ENCODE results near the gene CD226. TPM values are rescaled to one million over a fixed set of nuclear protein-coding genes. Genes with fewer than 3 reads are reported as not detected.

The CD226 gene
- total and polyA plus RNA-seq, 10 of the 15 experiments (the other 5 are each of a cell fraction or from before 2014, with no cell fraction given): 12.9 to 68.8 (median 47.3) TPM

DNA sequence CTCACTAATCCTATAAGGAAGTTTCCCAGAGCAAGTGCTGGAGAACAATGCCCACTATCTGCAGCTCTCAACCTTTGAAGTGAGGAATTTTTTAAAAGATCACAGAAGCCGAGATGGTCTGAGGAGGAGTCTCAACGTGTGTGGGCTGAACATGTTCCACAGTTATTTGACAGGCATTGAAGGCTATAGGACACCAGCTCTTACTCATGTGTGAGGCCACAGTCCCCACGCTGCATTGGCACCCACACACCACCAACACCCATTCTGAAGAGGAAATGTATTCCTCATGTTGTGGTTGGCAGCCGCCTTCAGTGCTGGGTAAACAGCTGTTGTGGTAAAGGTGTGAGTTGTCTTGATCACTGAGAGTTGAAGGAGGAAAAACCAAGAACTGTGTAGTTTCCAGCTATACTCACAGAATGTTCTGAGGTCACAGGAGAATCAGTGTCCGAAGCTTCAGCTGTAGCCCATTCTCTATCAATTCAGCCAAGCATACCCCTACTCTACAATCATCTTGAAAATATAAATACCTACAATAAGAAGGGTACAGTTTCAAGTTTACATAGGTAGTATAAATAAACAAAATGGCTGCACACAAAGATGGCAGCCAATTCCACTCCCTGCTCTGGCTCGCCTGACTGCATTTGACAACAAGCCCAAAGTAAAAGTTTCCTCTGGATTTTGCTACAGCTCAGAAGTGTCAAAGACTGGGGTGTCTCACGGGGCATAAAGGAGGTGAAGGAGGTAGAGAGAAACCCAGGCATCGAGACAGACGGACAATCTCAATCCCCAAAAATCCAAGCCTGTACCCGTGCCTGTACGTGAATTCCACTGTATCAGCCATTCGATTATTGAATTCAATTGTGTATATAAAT, 12.1 kb downstream of the CD226 start (continued):
- TF ChIP-seq, protein P1, sequence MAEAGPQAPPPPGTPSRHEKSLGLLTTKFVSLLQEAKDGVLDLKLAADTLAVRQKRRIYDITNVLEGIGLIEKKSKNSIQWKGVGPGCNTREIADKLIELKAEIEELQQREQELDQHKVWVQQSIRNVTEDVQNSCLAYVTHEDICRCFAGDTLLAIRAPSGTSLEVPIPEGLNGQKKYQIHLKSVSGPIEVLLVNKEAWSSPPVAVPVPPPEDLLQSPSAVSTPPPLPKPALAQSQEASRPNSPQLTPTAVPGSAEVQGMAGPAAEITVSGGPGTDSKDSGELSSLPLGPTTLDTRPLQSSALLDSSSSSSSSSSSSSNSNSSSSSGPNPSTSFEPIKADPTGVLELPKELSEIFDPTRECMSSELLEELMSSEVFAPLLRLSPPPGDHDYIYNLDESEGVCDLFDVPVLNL (IDR thresholded peaks at IDR 0.05; ENCODE audit: low read depth, low read length): no peak
- TF ChIP-seq, protein P2, sequence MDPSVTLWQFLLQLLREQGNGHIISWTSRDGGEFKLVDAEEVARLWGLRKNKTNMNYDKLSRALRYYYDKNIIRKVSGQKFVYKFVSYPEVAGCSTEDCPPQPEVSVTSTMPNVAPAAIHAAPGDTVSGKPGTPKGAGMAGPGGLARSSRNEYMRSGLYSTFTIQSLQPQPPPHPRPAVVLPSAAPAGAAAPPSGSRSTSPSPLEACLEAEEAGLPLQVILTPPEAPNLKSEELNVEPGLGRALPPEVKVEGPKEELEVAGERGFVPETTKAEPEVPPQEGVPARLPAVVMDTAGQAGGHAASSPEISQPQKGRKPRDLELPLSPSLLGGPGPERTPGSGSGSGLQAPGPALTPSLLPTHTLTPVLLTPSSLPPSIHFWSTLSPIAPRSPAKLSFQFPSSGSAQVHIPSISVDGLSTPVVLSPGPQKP (IDR thresholded peaks at IDR 0.05; ENCODE audit: low read depth, low read length): no peak
- TF ChIP-seq TBL1XR1 (IDR thresholded peaks at IDR 0.05; ENCODE audit: low read depth, low read length): peak; percentile 64; the same call in 1 of the 2 replicates
- no peak for TF ChIP-seq ZNF274 (IDR thresholded peaks at IDR 0.05; ENCODE audit: insufficient read depth, insufficient read length)
- no peak for TF ChIP-seq KLF5 (IDR thresholded peaks at IDR 0.05; ENCODE audit: partially characterized antibody)
- TF ChIP-seq ZNF207 (IDR thresholded peaks at IDR 0.05; ENCODE audit: borderline replicate concordance): no peak
- TF ChIP-seq KDM1A (IDR thresholded peaks at IDR 0.05; ENCODE audit: borderline replicate concordance): no peak
- peak; percentile 100 for TF ChIP-seq RUNX3 (IDR thresholded peaks at IDR 0.05; ENCODE audit: low read length)
- TF ChIP-seq ATF7 (IDR thresholded peaks at IDR 0.05; ENCODE audit: low read depth): peak; percentile 78
- peak; percentile 7; the same call in 1 of the 2 replicates for TF ChIP-seq SMC3 (IDR thresholded peaks at IDR 0.05; ENCODE audit: borderline replicate concordance, low read length)
- TF ChIP-seq POLR2AphosphoS2 (IDR thresholded peaks at IDR 0.05; ENCODE audit: low read depth, low read length): no peak
- no peak for TF ChIP-seq RAD21 (IDR thresholded peaks at IDR 0.05; ENCODE audit: insufficient read depth, low read depth, low read length)
- 0 out of 2 replicates have a peak, but pooled peaks have one; percentile 12 for TF ChIP-seq TAF1 (IDR thresholded peaks at IDR 0.05; ENCODE audit: borderline replicate concordance, low read depth, low read length)
- TF ChIP-seq NFYA (IDR thresholded peaks at IDR 0.05; ENCODE audit: borderline replicate concordance, low read depth, low read length): no peak
- peak; percentile 71; the same call in 1 of the 2 replicates for TF ChIP-seq ZNF217 (IDR thresholded peaks at IDR 0.05)
- TF ChIP-seq CREB1 (IDR thresholded peaks at IDR 0.05; ENCODE audit: low read depth): peak; percentile 75
- TF ChIP-seq MYC (IDR thresholded peaks at IDR 0.05; ENCODE audit: insufficient read depth, insufficient read length, insufficient replicate concordance, low read length, severe bottlenecking): no peak
- TF ChIP-seq, protein P3, sequence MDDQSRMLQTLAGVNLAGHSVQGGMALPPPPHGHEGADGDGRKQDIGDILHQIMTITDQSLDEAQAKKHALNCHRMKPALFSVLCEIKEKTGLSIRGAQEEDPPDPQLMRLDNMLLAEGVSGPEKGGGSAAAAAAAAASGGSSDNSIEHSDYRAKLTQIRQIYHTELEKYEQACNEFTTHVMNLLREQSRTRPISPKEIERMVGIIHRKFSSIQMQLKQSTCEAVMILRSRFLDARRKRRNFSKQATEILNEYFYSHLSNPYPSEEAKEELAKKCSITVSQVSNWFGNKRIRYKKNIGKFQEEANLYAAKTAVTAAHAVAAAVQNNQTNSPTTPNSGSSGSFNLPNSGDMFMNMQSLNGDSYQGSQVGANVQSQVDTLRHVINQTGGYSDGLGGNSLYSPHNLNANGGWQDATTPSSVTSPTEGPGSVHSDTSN (IDR thresholded peaks at IDR 0.05; ENCODE audit: insufficient replicate concordance, low read depth, low read length): peak; percentile 65
- TF ChIP-seq CHD2 (IDR thresholded peaks at IDR 0.05; ENCODE audit: borderline replicate concordance, low read depth, low read length): peak; percentile 61; the same call in 1 of the 2 replicates
- TF ChIP-seq, protein P4, sequence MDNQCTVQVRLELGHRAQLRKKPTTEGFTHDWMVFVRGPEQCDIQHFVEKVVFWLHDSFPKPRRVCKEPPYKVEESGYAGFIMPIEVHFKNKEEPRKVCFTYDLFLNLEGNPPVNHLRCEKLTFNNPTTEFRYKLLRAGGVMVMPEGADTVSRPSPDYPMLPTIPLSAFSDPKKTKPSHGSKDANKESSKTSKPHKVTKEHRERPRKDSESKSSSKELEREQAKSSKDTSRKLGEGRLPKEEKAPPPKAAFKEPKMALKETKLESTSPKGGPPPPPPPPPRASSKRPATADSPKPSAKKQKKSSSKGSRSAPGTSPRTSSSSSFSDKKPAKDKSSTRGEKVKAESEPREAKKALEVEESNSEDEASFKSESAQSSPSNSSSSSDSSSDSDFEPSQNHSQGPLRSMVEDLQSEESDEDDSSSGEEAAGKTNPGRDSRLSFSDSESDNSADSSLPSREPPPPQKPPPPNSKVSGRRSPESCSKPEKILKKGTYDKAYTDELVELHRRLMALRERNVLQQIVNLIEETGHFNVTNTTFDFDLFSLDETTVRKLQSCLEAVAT (IDR thresholded peaks at IDR 0.05): peak; percentile 79
- TF ChIP-seq TARDBP (IDR thresholded peaks at IDR 0.05; ENCODE audit: borderline replicate concordance): no peak
- no peak for TF ChIP-seq SMARCA5 (IDR thresholded peaks at IDR 0.05)
- no peak for TF ChIP-seq ZZZ3 (IDR thresholded peaks at IDR 0.05; ENCODE audit: control insufficient read depth, insufficient read length, low read depth)
- no peak for TF ChIP-seq HDGF (IDR thresholded peaks at IDR 0.05)
- peak in 1 of 2 experiments; percentile 53; a peak in 1 of 3 replicates for TF ChIP-seq EGR1 (IDR thresholded peaks at IDR 0.05; ENCODE audit: borderline replicate concordance in 1 of 2, low read depth in 2 of 2, low read length in 2 of 2)
- TF ChIP-seq MTA3 (IDR thresholded peaks at IDR 0.05; ENCODE audit: borderline replicate concordance, low read length): peak; percentile 98
